AG20443 (cell line): Measurements from ENCODE around the gene BBLN.
"Not testable (repeated sequence)": the region's sequence is repeated elsewhere in the genome, so short reads cannot be mapped to it uniquely, and the experiment has no call there.

Source experiments
- DNase-seq: peaks from one replicate; pipeline ENCODE4 v3.0.0; 2012; ENCODE audit warnings: low spot score, mixed read lengths

Gene BBLN

DNA sequence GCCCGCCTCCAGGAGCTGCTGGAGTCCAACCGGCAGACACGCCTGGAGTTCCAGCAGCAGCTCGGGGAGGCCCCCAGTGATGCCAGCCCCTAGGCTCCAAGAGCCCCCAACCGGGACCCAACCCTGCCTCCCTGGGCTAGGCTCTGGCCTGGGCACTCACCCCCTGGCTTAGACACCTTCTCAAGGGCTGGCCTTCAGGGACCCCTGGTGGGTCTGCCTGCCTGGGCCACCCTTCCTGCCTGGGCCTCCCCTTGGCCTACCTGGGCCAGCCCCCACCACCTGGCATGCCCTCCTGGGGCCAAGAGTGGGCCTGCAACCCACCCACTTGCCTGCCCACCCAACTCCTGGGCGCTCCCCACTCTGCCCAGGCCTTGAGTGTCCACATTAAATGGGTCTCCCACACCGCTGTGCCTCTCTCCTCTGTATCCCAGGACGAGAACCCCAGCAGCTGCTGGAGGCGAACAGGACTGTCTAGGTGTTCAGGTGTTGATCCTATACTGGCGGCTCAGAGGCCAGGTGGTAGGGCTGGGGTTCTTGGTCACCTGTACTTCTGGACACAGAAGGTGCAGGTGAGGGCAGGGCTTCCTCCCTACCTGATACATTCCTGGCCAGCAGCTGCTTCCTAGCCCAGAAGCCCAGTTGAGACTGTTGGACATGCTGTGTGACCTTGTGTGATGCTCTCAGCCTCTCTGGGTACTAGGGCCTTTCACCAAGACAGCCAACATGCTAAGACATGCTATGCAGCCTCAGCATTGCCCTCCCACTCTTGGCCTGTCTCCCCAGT lies 3.6 kb downstream of the BBLN start:
- DNase-seq = no peak

- DNase-seq = no peak
These were observed 4.3 kb downstream of the BBLN start for GRCh38 chr9:128164307-128164885.

GRCh38 chr9:128166169-128166568 lies 6.1 kb downstream of the BBLN start:
- DNase-seq = no peak

- no peak for DNase-seq
These were observed 7.1 kb downstream of the BBLN start for GRCh38 chr9:128167209-128167608.

GRCh38 chr9:128168731-128169308 lies 8.8 kb downstream of the BBLN start:
- DNase-seq = no peak

DNA sequence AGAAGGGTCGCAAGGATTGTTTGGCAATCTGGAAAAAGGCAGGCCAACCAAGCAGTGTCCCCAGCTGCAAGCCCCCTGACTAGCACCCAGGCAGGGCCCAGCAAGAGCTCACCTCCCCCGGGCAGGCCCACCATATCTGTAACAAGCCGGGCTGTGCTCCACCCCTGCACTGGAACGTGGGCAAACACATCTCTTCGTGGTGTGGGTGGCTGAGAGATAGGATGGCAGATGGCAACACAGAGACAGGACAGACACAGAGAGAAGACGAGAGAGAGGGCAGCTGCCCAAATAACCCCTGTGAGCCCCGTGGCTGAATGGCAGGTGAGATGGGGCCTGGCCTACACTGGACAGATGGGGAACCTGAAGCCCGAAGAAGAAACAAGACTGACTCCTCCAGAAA lies 9.4 kb downstream of the BBLN start:
- DNase-seq = no peak

- DNase-seq = no peak
These were observed 9.9 kb downstream of the BBLN start for GRCh38 chr9:128169925-128170324.

DNA sequence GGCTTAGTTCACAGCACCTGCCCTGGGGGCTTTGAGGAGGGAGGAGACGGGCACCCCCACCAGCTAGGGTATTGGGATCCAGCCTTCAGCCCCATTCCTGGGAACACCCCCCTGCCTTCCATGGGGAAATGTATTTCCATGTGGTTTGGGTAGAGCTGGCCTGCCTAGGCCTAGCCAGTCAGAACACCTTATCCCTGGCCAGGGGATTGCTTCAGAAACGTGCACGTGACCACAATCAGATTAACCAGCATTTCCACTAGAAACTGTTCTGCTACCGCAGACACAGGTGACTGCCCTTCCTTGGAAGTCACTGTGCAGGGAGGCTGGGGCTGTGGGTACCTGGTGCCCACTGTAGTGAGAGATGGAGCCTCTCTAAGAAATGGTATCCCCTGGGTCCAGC lies 14.0 kb downstream of the BBLN start:
- no peak for DNase-seq

GRCh38 chr9:128175102-128175563 lies 15.1 kb downstream of the BBLN start:
- DNase-seq = no peak

DNA sequence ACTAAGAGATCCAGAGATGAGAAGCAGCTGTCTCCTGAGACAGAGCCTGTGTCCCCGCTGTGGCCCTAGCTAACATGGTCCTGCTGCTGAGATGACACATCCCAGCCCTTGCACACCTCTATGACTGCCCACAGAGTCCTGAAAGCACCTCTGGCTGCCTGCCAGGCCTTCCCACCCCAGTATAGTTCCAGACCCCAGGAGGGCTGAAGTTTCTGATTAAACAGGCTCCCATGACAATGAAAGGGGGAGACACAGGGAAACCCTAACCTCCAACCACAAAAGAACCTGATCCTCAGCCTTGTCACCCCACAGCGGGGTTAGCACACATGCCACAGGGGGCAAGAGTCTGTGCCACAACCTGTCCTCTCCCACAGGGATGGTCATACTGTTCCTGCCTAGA lies 15.7 kb downstream of the BBLN start:
- no peak for DNase-seq

DNA sequence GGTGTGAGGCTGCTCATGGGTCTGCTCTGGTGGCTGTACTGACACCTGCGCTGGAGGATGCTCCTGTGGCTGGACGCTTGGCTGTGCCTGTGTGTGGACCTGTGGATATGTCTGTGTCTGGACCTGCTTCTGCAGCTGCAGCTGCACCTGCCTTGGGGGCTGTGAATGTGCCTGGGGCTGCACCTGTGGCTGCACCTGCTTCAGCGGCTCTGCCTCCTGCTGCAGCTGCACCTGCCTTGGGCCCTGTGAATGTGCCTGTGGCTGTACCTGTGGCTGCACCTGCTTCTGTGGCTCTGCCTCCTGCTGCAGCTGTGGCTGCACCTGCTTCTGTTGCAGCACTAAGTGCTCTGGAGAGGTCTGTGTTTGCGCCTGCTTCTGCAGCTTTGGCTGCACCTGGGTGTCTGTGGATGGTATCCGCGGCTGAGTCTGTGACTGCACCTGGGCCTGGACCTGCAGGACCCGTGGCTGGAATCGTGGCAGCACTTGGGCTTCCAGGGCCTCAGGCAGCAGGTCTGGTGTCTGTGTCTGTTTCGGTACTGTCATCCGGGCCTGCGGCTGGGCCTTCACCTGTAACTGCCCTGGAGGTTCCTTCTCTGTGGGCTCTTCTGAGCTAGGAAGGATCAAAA lies 18.9 kb downstream of the BBLN start:
- no peak for DNase-seq

GRCh38 chr9:128180001-128180400 lies 19.9 kb downstream of the BBLN start:
- no peak for DNase-seq

DNA sequence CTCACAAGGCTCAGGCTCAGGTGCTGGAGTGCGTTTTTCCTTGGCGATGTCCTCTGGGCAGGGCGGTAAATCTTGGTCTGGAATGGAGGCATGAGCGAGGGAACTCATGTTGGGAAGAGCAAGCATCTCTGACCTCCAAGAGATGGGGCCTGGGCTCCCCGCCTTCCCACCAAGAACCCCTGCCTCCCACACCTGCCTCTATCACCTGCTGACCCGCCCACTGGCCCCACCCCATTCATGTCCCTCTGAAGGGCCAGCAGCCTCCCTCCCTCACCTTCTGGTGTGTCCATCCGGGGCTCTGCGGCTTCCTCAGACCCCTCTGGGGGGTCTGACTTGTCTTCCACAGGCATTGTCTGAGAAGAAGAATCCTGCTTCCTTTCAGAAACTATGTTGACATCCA lies 20.4 kb downstream of the BBLN start:
- DNase-seq = no peak

- DNase-seq = not testable (repeated sequence)
These were observed 21.4 kb downstream of the BBLN start for GRCh38 chr9:128181480-128181879.

DNA sequence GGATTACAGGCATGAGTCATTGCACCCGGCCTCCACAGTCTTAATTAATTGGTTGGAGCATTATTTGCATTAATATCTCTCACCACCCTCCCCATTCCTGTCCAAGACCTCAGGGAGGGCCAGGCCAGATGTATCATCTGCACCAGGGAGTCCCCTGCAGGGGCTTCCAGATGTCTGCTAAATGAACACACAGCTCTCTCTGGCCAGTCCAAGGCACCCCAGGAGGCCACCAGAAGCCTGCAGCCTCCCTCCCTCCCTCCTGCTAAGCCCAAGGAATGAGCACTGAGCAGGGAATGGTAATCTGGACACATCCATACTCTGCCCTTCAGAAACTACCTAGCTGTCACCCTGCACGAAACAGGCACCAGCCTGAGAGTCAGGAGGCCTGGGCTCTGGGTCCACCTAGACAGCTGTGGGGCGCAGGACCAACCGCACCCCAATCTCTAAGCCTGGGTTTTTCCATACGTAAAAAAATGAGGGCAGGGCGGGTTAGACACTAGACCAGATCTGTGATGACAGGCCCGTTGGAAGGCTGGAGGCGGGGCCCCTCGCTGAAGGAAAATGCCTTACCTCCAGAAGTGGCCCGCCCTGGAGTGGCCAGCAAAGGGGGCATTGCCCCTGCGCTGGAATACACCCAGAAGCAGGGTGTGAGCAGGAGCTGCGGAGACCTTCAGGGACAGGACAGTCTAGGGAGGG lies 23.0 kb downstream of the BBLN start:
- no peak for DNase-seq

GRCh38 chr9:128185979-128186965 lies 26.2 kb downstream of the BBLN start:
- DNase-seq = no peak

- DNase-seq = no peak
These were observed 27.3 kb downstream of the BBLN start for GRCh38 chr9:128187361-128187760.

DNA sequence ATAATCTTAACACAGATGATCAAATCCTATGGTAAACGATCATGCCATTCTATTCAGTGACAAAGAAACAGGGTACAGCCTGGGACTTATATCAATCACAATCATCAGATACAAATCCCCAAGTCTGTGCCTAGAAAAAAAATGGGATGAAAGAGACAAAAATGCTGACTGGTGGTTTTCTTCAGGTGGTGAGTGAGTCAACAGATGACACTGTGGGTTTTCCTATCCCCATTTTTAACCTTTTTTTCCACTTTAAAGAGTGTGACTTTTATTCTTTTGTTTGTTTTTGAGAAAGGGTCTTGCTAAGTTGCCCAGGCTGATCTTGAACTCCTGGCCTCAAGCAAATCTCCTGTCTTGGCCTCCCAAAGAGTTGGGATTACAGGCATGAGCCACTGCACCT lies 28.1 kb downstream of the BBLN start:
- no peak for DNase-seq

DNA sequence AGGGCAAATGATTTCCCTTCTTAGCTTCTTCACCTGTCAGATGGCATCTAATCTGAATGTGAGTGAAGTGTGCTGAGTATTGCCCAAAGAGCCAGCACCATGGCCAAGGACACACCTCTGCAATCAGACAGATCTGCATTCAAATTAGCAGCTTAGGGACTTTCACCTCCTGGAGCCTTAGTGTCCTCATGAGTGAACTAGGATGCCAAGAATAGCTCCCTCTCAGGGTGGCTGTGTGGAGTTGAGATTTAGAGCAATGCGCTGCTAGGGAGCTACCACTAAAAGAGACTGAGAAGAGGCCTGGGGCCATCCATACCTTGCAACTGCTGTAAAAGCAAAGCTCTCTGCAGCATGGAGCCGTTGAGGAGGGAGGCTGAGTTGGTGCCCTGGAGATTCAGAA lies 29.9 kb downstream of the BBLN start:
- no peak for DNase-seq

DNA sequence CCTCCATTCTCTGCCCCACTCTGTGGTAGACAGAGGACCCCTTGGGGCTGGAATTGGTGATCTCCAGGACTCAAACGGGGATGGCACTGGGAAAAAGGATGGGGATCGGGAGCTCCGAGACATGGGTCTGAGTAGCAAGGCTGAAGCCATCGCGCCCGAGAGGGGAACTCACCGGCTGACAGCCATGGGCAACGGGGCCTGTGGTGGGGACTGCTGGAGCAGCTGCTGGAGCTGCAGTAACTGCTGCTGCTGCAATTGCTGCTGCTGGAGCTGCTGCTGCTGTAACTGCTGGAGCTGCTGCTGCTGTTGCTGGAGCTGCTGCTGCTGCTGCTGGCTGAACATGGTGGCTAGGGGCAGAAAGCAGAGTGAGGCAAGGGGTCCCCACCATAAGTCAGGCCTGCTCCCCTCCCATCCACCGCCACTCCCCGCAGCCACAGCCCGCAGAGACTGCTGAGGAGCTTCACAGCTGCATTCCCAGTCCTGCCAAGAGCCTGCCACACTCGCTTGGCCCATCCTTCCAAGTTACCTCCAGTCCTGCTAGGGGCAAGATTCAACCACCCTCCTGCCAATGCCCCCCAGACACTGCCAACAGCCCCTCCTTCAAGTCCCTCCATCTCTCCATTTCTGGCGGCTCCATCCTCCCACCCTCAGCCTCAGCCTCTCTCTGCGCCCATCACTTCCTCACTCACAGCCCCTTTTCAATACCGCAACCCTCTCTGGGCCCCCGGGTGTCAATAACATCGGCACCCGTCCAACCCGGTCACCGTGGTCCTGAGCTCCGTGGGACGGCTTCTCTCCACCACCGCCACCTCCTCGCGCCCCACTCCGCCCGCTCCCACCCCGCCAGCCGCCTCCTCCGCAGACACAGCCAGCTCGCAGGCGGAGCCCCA lies 30.7 kb downstream of the BBLN start:
- no peak for DNase-seq
